ENCODE data around the gene KLHL22. TPM values are rescaled to one million over a fixed set of nuclear protein-coding genes. Genes with fewer than 3 reads are reported as not detected.
A peak's percentile ranks its signal among the peaks of the same experiment; 100 is the strongest.
"Not testable (repeated sequence)": the region's sequence is repeated elsewhere in the genome, so short reads cannot be mapped to it uniquely, and the experiment has no call there.

Gene KLHL22
- total and polyA plus RNA-seq, 2 donors (not counting 3 experiments of a cell fraction or from before 2014, with no cell fraction given) = 24.2 to 33.6 TPM

DNA sequence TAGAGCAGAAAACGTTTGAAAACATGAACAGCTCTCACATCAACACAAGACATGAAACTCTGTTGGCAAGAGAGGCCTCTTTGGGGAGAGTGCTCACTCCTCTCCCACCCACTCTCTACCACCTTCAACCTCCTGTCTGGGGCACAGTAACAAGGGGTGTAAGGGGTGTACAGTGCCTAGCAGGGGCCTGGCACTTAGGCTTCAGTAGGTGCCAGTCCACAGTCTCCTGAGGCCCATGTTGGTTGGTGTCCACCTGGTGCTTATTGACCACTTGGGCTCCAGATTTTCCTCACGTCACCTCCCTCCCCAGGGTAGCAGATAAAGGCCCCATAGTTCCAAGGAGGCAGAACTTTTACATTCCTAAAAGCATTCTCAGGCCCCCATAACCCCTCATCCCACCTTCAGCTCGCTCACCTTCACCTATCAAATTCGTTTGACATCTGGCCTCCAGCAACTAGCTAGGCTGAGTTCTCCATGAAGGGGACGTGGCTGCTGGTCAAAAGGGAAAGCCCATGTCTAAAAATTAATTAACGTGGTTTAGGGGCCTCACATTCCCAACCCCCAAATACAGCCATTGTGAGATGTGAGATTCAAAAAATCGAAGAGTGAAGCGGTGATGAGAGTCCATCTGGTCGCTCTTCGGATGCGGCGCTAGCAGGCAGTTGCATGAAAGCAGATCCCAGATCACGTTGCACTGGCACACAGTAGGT lies 11.1 kb upstream of the KLHL22 start:
- dilution Hi-C loops (cut with MboI; ENCODE audit: extremely low pct_ligation_motif_present, low sequenced_read_pairs) (no loop called here), intact Hi-C loops (cut with micrococcal nuclease) (loop anchor here (1.0 kb wide), 1 partner anchor 10 kb away; no protein-coding TSS in a partner anchor)
- Histone ChIP-seq H3K9ac (replicated peaks; ENCODE audit: extremely low read depth, insufficient read depth, low read length) (peak overlapping the region; percentile 97), H3K9me3 (replicated peaks; ENCODE audit: control insufficient read depth, insufficient read depth, low read length) (no peaks in the 10 kb centered on the region), H3K27me3 (ENCODE audit: control insufficient read depth in 2 of 2, insufficient read depth in 2 of 2, low read length in 2 of 2) (no peaks in the 10 kb centered on the region), H2AFZ (ENCODE audit: low read depth, low read length) (peak overlapping the region; percentile 99), H3K9me1 (replicated peaks; ENCODE audit: control insufficient read depth, extremely low read depth, insufficient read depth, low read length) (no peaks in the 10 kb centered on the region), H4K20me1 (replicated peaks; ENCODE audit: control insufficient read depth, extremely low read depth, insufficient read depth, low read length) (peaks cover 2% of the 10 kb centered on the region), H3K4me3 (replicated peaks in 1 of 3; ENCODE audit: insufficient read depth in 1 of 3, low read depth in 1 of 3, low read length in 3 of 3) (peak overlapping the region; percentile 55 to 88 (median 63)), H3K4me1 (ENCODE audit: control insufficient read depth, extremely low read depth, insufficient read depth, low read length) (peaks cover 33% of the 10 kb centered on the region), H3K79me2 (ENCODE audit: control insufficient read depth, insufficient read depth, low read length) (peaks cover 43% of the 10 kb centered on the region), H3K27ac (ENCODE audit: insufficient read depth, low read depth, low read length) (peak overlapping the region; percentile 84), H3K4me2 (ENCODE audit: insufficient read depth, low read length) (peak overlapping the region; percentile 83), H3K36me3 (ENCODE audit: control insufficient read depth in 2 of 2, extremely low read depth in 1 of 2, insufficient read depth in 2 of 2, low read length in 2 of 2) (peaks cover 0 to 2% of the 10 kb centered on the region in 2 experiments)
- FAIRE-seq (no peak), DNase-seq (ENCODE audit: low read depth, low spot score) (no peak)
- TF ChIP-seq FOS (IDR thresholded peaks at IDR 0.05; ENCODE audit: borderline replicate concordance, insufficient read depth, low read length) = no peak
- no peak for TF ChIP-seq MYC (IDR thresholded peaks at IDR 0.05; ENCODE audit: low read depth, low read length)
- CTCF ChIA-PET = interaction anchor here (0.9 to 1.3 kb wide), 4 partner anchors 10 to 58 kb away, joined by 3 to 5 read pairs (median 4); no protein-coding TSS in a partner anchor
- no TSS peak for BruUV-seq (replicated peaks)
- POLR2A ChIA-PET = interaction anchor here (1.2 kb wide), 1 partner anchor 13 kb away, joined by 4 read pairs; no protein-coding TSS in a partner anchor

GRCh38 chr22:20504293-20504922 lies 8.8 kb upstream of the KLHL22 start:
- CTCF ChIA-PET = interaction anchor here (0.7 to 1.1 kb wide), 2 partner anchors 10 to 60 kb away, joined by 3 read pairs; no protein-coding TSS in a partner anchor
- Histone ChIP-seq H3K79me2 (ENCODE audit: control insufficient read depth, insufficient read depth, low read length) (peaks cover 20% of the 10 kb centered on the region), H3K4me1 (ENCODE audit: control insufficient read depth, extremely low read depth, insufficient read depth, low read length) (peaks cover 17% of the 10 kb centered on the region)
- H3K9me3 ChIP-seq (replicated peaks; ENCODE audit: control insufficient read depth, insufficient read depth, low read length); H3K27me3 ChIP-seq (ENCODE audit: control insufficient read depth in 2 of 2, insufficient read depth in 2 of 2, low read length in 2 of 2); H3K27ac ChIP-seq (ENCODE audit: insufficient read depth, low read depth, low read length); BruUV-seq (replicated peaks); H3K4me3 ChIP-seq (replicated peaks in 1 of 3; ENCODE audit: insufficient read depth in 1 of 3, low read depth in 1 of 3, low read length in 3 of 3); dilution Hi-C loops (cut with MboI; ENCODE audit: extremely low pct_ligation_motif_present, low sequenced_read_pairs); POLR2A ChIA-PET; H4K20me1 ChIP-seq (replicated peaks; ENCODE audit: control insufficient read depth, extremely low read depth, insufficient read depth, low read length); DNase-seq (ENCODE audit: low read depth, low spot score); H3K9me1 ChIP-seq (replicated peaks; ENCODE audit: control insufficient read depth, extremely low read depth, insufficient read depth, low read length); H2AFZ ChIP-seq (ENCODE audit: low read depth, low read length); H3K4me2 ChIP-seq (ENCODE audit: insufficient read depth, low read length); H3K36me3 ChIP-seq (ENCODE audit: control insufficient read depth in 2 of 2, extremely low read depth in 1 of 2, insufficient read depth in 2 of 2, low read length in 2 of 2); FAIRE-seq; intact Hi-C loops (cut with micrococcal nuclease); H3K9ac ChIP-seq (replicated peaks; ENCODE audit: extremely low read depth, insufficient read depth, low read length): not testable (repeated sequence)

Measured in endothelial cell of umbilical vein (primary cell).